Prostate gland (tissue), 2 donors: ENCODE data around the gene LAMA2. TPM values are rescaled to one million over a fixed set of nuclear protein-coding genes. Genes with fewer than 3 reads are reported as not detected.

Experiments used
- DNase-seq: peaks from one replicate; pipeline ENCODE4 v3.0.0-alpha.2; 2019; ENCODE audit warnings: low spot score
- H3K27ac ChIP-seq, 2 donors: fragments of 200-600 bp; sonication (generic); 2 replicates each; pipeline ENCODE4 v1.5.1; 2017 to 2019
- H3K27me3 ChIP-seq: fragments of 200-600 bp; sonication (generic); replicated peaks from 2 replicates; pipeline ENCODE4 v1.5.1; 2019; ENCODE audit not compliant: insufficient read depth
- H3K36me3 ChIP-seq, 2 donors: fragments of 200-600 bp; sonication (generic); 1 replicate in 1 of 2; 2 replicates in 1 of 2; pipeline versions ENCODE4 v1.5.1 to v1.8.1; 2017 to 2019
- H3K4me1 ChIP-seq: fragments of 200-600 bp; sonication (generic); replicated peaks from 2 replicates; pipeline ENCODE4 v1.5.1; 2019
- H3K4me3 ChIP-seq, 2 donors: fragments of 200-600 bp; sonication (generic); 2 replicates each; pipeline ENCODE4 v1.5.1; 2017 to 2019
- H3K9me3 ChIP-seq: fragments of 200-600 bp; sonication (generic); 2 replicates; pipeline ENCODE4 v1.5.1; 2017
- CTCF ChIP-seq, 4 experiments: fragments of 200-600 bp in 2 of 4; fragments of 450-650 bp in 2 of 4; sonication (generic) in 2 of 4; IDR thresholded peaks; 1 replicate in 3 of 4; 2 replicates in 1 of 4; pipeline ENCODE4 v1.5.1; 2016 to 2019; ENCODE audit warnings: antibody characterized with exemption in 4 of 4, mild to moderate bottlenecking in 2 of 4, moderate library complexity in 2 of 4
- POLR2A ChIP-seq: fragments of 450-650 bp; IDR thresholded peaks from one replicate; pipeline ENCODE4 v1.6.1; 2016; ENCODE audit warnings: antibody characterized with exemption, mild to moderate bottlenecking
- POLR2AphosphoS5 ChIP-seq: sonication (generic); formaldehyde crosslinking; IDR thresholded peaks from one replicate; pipeline ENCODE4 v1.6.1; 2017; ENCODE audit warnings: antibody characterized with exemption
- WGBS: methylation state at CpG from one replicate; pipeline ENCODE4 v1.1.5; 2018; 5-methylcytosine and 5-hydroxymethylcytosine counted together
- intact Hi-C: fragments of 100-400 bp; cut with DNase I; formaldehyde crosslinking; loops from one replicate; pipeline ENCODE4 v1.14.2; 2022
- total RNA-seq, 2 donors: library from RNA; depleted of rRNA; stranded (reverse); fragments of >200 nt; gene quantifications; one replicate each; pipeline ENCODE4 v1.1.0, GENCODE V29; 2016

The LAMA2 gene
- total RNA-seq, 2 donors from 2014 or later: 10.1 to 89.1 TPM

- DNase-seq: no peak
- Histone ChIP-seq H3K27me3 (no peaks in the 10 kb centered on the region), H3K4me3 (no peak overlapping the region), H3K36me3 (no peaks in the 10 kb centered on the region), H3K27ac (no peak overlapping the region), H3K9me3 (no peaks in the 10 kb centered on the region), H3K4me1 (no peaks in the 10 kb centered on the region)
- WGBS: 93% methylated on average over 1 of the region's 1 CpG
- intact Hi-C loops: no loop called here
- no peak for TF ChIP-seq POLR2A
- no peak for TF ChIP-seq CTCF (IDR thresholded peaks at IDR 0.05)
- TF ChIP-seq POLR2AphosphoS5: no peak
Observed at GRCh38 chr6:129432738-129433137, 549.8 kb downstream of the LAMA2 start.

GRCh38 chr6:129434091-129434490 is 551.2 kb downstream of the LAMA2 start:
- DNase-seq: no peak
- no peaks in the 10 kb centered on the region for H3K36me3 ChIP-seq
- no peak overlapping the region for H3K4me3 ChIP-seq
- no peaks in the 10 kb centered on the region for H3K27me3 ChIP-seq
- intact Hi-C loops: no loop called here
- no peak for TF ChIP-seq CTCF (IDR thresholded peaks at IDR 0.05)
- TF ChIP-seq POLR2A: no peak
- TF ChIP-seq POLR2AphosphoS5: no peak
- no peaks in the 10 kb centered on the region for H3K9me3 ChIP-seq
- H3K4me1 ChIP-seq: no peaks in the 10 kb centered on the region
- H3K27ac ChIP-seq: no peak overlapping the region
- 87% methylated on average over 3 of the region's 3 CpGs for WGBS

GRCh38 chr6:129440691-129441090 is 557.8 kb downstream of the LAMA2 start:
- intact Hi-C loops: no loop called here
- Histone ChIP-seq H3K36me3 (no peaks in the 10 kb centered on the region), H3K4me1 (no peaks in the 10 kb centered on the region), H3K27ac (no peak overlapping the region), H3K4me3 (no peak overlapping the region), H3K9me3 (no peaks in the 10 kb centered on the region), H3K27me3 (no peaks in the 10 kb centered on the region)
- TF ChIP-seq POLR2AphosphoS5 (no peak), CTCF (IDR thresholded peaks at IDR 0.05) (no peak), POLR2A (no peak)
- WGBS: 14% methylated on average over 8 of the region's 8 CpGs
- DNase-seq: no peak

GRCh38 chr6:129444683-129445082 is 561.7 kb downstream of the LAMA2 start:
- WGBS: 81% methylated on average over 3 of the region's 3 CpGs
- no peaks in the 10 kb centered on the region for H3K4me1 ChIP-seq
- TF ChIP-seq POLR2AphosphoS5 (no peak), POLR2A (no peak), CTCF (IDR thresholded peaks at IDR 0.05) (no peak)

GRCh38 chr6:129446272-129447197 is 563.6 kb downstream of the LAMA2 start:
- no peaks in the 10 kb centered on the region for H3K4me1 ChIP-seq
- no peak overlapping the region for H3K27ac ChIP-seq
- H3K27me3 ChIP-seq: no peaks in the 10 kb centered on the region
- WGBS: 60% methylated on average over 7 of the region's 7 CpGs
- H3K9me3 ChIP-seq: no peaks in the 10 kb centered on the region
- DNase-seq: no peak
- no peak for TF ChIP-seq CTCF (IDR thresholded peaks at IDR 0.05)
- TF ChIP-seq POLR2A: no peak
- no peak for TF ChIP-seq POLR2AphosphoS5
- intact Hi-C loops: no loop called here
- H3K4me3 ChIP-seq: no peak overlapping the region
- no peaks in the 10 kb centered on the region for H3K36me3 ChIP-seq

More at GRCh38 chr6:129444683-129445082, 561.7 kb downstream of the LAMA2 start:
- H3K27ac ChIP-seq: no peak overlapping the region
- intact Hi-C loops: no loop called here
- no peak for DNase-seq
- no peaks in the 10 kb centered on the region for H3K36me3 ChIP-seq
- H3K4me3 ChIP-seq: no peak overlapping the region
- H3K9me3 ChIP-seq: no peaks in the 10 kb centered on the region
- H3K27me3 ChIP-seq: no peaks in the 10 kb centered on the region
